GM12878 (cell line): ENCODE results near the gene LRRC56. TPM values are rescaled to one million over a fixed set of nuclear protein-coding genes. Genes with fewer than 3 reads are reported as not detected.

Experiments
- ATF7 ChIP-seq: fragments of 450-650 bp; IDR thresholded peaks from 2 replicates; pipeline ENCODE4 v1.6.1; 2016; ENCODE audit warnings: low read depth, mild to moderate bottlenecking
- BMI1 ChIP-seq: fragments of 450-650 bp; IDR thresholded peaks from 2 replicates; pipeline ENCODE4 v1.6.1; 2016; ENCODE audit warnings: mild to moderate bottlenecking, moderate library complexity, borderline replicate concordance
- CHD2 ChIP-seq: IDR thresholded peaks from 2 replicates; pipeline ENCODE4 v1.6.1; 2011; ENCODE audit warnings: low read depth, low read length, improper control_type of control experiment, borderline replicate concordance
- KDM1A ChIP-seq: fragments of 200-600 bp; sonication (generic); IDR thresholded peaks from 2 replicates; pipeline ENCODE4 v1.6.1; 2016; ENCODE audit warnings: borderline replicate concordance
- NBN ChIP-seq: fragments of 450-650 bp; IDR thresholded peaks from 2 replicates; pipeline ENCODE4 v1.6.1; 2016
- NFXL1 ChIP-seq: fragments of 450-650 bp; IDR thresholded peaks from 2 replicates; pipeline ENCODE4 v1.6.1; 2017; ENCODE audit warnings: antibody characterized with exemption, mild to moderate bottlenecking, borderline replicate concordance
- NKRF ChIP-seq: fragments of 450-650 bp; conservative IDR thresholded peaks from 2 replicates; pipeline ENCODE4 v1.6.1; 2017; ENCODE audit warnings: mild to moderate bottlenecking, moderate library complexity
- PML ChIP-seq: IDR thresholded peaks from 2 replicates; pipeline ENCODE4 v1.6.1; 2012; ENCODE audit warnings: low read length, inconsistent platforms
- POLR2AphosphoS2 ChIP-seq: IDR thresholded peaks from 2 replicates; pipeline ENCODE4 v1.6.1; 2011; ENCODE audit warnings: low read depth, mild to moderate bottlenecking, low read length, improper control_type of control experiment, moderate library complexity
- POLR2AphosphoS5 ChIP-seq: IDR thresholded peaks from 2 replicates; pipeline ENCODE4 v1.6.1; 2011; ENCODE audit warnings: mild to moderate bottlenecking, low read length, inconsistent platforms
- SIX5 ChIP-seq: IDR thresholded peaks from 2 replicates; pipeline ENCODE4 v1.6.1; 2011; ENCODE audit warnings: mild to moderate bottlenecking, low read depth, low read length, moderate library complexity; ENCODE audit not compliant: severe bottlenecking
- SMAD5 ChIP-seq: IDR thresholded peaks from 2 replicates; pipeline ENCODE4 v1.6.1; 2016; ENCODE audit warnings: antibody characterized with exemption, low read depth
- USF2 ChIP-seq: IDR thresholded peaks from 2 replicates; pipeline ENCODE4 v1.6.1; 2011; ENCODE audit warnings: low read depth, low read length, improper control_type of control experiment, borderline replicate concordance
- ZBED1 ChIP-seq: IDR thresholded peaks from 2 replicates; pipeline ENCODE4 v1.6.1; 2016; ENCODE audit warnings: borderline replicate concordance
- ZNF384 ChIP-seq: IDR thresholded peaks from 2 replicates; pipeline ENCODE4 v1.6.1; 2012; ENCODE audit warnings: low read depth, mild to moderate bottlenecking, low read length, improper control_type of control experiment, borderline replicate concordance
- ZNF622 ChIP-seq: fragments of 450-650 bp; IDR thresholded peaks from 2 replicates; pipeline ENCODE4 v1.6.1; 2017; ENCODE audit warnings: mild to moderate bottlenecking, inconsistent platforms
- polyA plus RNA-seq, 11 experiments: library from polyadenylated mRNA; depleted of rRNA in 4 of 11; unstranded in 6 of 11; stranded (reverse) in 5 of 11; fragments of >200 nt; fragmentation: Nextera tagmentation in 4 of 11; fragmentation: Illumina TruSeq in 1 of 11; extraction: Ambion mirVana in 4 of 11; extraction: Trizol in 1 of 11; gene quantifications; 1 replicate in 1 of 11; 2 replicates in 10 of 11; pipeline versions ENCODE4 v1.2.1 to v1.2.3, GENCODE V29; 2011 to 2016; ENCODE audit warnings: inconsistent platforms in 2 of 11, missing spikeins in 2 of 11, low read depth in 1 of 11
- total RNA-seq, 4 experiments: library from RNA; depleted of rRNA in 3 of 4; stranded (reverse); fragments of >200 nt in 3 of 4; fragmentation: Illumina TruSeq in 1 of 4; extraction: Trizol in 1 of 4; gene quantifications; 2 replicates each; pipeline versions ENCODE4 v1.2.1 to v1.2.3, GENCODE V29; 2013 to 2021
- TF ChIP-seq, protein P1 (sequence below): fragments of 150-350 bp; IDR thresholded peaks from 2 replicates; pipeline ENCODE4 v1.6.1; 2016; ENCODE audit warnings: low read depth, low read length
- TF ChIP-seq, protein P2 (sequence below): fragments of 450-650 bp; IDR thresholded peaks from 2 replicates; pipeline ENCODE4 v1.6.1; 2018; ENCODE audit warnings: mild to moderate bottlenecking, low read depth, moderate library complexity; ENCODE audit not compliant: partially characterized antibody
- TF ChIP-seq, protein P3 (sequence below): IDR thresholded peaks from 2 replicates; pipeline ENCODE4 v1.6.1; 2011; ENCODE audit warnings: borderline replicate concordance, low read depth, mild to moderate bottlenecking, moderate library complexity, mixed read lengths, low read length; ENCODE audit not compliant: insufficient read depth; ENCODE audit errors: extremely low read length

Gene LRRC56
- total and polyA plus RNA-seq, 10 of the 15 experiments (the other 5 are each of a cell fraction or from before 2014, with no cell fraction given), result 0.02 to 1.9 (median 0.75) TPM; not detected in 1

DNA sequence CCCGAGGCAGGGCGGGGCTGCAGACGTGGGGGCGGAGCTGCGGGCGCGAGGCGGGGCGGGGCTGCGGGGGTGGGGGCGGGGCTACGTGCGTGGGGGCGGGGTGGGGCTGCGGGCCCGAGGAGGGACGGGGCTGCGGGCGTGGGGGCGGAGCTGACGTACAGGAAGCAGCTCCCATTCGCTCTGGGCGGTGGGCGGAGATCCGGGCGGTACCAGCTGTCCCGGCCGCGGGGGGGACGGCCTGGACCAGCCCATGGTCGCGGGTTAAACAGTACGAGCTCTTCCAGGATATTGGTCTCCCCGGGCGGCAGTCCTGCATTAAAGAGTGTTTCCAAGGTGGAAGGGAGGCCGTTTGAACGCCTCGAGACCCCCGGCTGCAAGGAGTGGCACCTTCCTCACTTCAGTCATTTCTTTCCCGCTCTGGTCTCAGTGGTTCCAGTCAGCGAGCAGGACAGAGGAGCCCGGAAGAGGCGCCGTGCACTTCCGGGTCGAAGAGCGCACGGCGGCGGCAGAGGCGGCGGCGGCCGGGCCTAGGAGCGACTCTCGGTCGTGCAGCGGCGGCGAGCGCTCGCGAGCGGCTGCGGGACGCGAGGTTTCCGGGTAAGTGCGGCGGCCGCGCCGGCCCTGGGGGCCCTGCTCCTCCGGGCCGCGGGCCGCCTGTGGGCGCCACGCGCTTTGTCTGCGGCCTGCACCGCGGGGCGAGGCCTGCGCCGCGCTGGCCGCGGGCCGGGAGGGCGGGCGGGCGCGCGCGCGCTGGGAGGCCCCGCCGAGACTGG is 38.9 kb downstream of the LRRC56 start, which contains the start of gene PHRF1 (continued):
- TF ChIP-seq, protein P1, sequence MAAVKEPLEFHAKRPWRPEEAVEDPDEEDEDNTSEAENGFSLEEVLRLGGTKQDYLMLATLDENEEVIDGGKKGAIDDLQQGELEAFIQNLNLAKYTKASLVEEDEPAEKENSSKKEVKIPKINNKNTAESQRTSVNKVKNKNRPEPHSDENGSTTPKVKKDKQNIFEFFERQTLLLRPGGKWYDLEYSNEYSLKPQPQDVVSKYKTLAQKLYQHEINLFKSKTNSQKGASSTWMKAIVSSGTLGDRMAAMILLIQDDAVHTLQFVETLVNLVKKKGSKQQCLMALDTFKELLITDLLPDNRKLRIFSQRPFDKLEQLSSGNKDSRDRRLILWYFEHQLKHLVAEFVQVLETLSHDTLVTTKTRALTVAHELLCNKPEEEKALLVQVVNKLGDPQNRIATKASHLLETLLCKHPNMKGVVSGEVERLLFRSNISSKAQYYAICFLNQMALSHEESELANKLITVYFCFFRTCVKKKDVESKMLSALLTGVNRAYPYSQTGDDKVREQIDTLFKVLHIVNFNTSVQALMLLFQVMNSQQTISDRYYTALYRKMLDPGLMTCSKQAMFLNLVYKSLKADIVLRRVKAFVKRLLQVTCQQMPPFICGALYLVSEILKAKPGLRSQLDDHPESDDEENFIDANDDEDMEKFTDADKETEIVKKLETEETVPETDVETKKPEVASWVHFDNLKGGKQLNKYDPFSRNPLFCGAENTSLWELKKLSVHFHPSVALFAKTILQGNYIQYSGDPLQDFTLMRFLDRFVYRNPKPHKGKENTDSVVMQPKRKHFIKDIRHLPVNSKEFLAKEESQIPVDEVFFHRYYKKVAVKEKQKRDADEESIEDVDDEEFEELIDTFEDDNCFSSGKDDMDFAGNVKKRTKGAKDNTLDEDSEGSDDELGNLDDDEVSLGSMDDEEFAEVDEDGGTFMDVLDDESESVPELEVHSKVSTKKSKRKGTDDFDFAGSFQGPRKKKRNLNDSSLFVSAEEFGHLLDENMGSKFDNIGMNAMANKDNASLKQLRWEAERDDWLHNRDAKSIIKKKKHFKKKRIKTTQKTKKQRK, result no peak
- peak; percentile 93 for TF ChIP-seq POLR2AphosphoS5
- no peak for TF ChIP-seq POLR2AphosphoS2
- TF ChIP-seq BMI1, result no peak
- no peak for TF ChIP-seq ZBED1
- TF ChIP-seq USF2, result no peak
- TF ChIP-seq, protein P2, sequence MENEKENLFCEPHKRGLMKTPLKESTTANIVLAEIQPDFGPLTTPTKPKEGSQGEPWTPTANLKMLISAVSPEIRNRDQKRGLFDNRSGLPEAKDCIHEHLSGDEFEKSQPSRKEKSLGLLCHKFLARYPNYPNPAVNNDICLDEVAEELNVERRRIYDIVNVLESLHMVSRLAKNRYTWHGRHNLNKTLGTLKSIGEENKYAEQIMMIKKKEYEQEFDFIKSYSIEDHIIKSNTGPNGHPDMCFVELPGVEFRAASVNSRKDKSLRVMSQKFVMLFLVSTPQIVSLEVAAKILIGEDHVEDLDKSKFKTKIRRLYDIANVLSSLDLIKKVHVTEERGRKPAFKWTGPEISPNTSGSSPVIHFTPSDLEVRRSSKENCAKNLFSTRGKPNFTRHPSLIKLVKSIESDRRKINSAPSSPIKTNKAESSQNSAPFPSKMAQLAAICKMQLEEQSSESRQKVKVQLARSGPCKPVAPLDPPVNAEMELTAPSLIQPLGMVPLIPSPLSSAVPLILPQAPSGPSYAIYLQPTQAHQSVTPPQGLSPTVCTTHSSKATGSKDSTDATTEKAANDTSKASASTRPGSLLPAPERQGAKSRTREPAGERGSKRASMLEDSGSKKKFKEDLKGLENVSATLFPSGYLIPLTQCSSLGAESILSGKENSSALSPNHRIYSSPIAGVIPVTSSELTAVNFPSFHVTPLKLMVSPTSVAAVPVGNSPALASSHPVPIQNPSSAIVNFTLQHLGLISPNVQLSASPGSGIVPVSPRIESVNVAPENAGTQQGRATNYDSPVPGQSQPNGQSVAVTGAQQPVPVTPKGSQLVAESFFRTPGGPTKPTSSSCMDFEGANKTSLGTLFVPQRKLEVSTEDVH, result peak; percentile 94
- no peak for TF ChIP-seq PML
- peak; percentile 98 for TF ChIP-seq NBN
- peak; percentile 91 for TF ChIP-seq NKRF
- no peak for TF ChIP-seq ZNF384
- TF ChIP-seq CHD2, result peak; percentile 72
- peak; percentile 54; the same call in 1 of the 2 replicates for TF ChIP-seq SMAD5
- no peak for TF ChIP-seq KDM1A
- TF ChIP-seq, protein P3, sequence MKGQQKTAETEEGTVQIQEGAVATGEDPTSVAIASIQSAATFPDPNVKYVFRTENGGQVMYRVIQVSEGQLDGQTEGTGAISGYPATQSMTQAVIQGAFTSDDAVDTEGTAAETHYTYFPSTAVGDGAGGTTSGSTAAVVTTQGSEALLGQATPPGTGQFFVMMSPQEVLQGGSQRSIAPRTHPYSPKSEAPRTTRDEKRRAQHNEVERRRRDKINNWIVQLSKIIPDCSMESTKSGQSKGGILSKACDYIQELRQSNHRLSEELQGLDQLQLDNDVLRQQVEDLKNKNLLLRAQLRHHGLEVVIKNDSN, result no peak
- TF ChIP-seq ZNF622, result no peak
- peak; percentile 49 for TF ChIP-seq SIX5
- TF ChIP-seq ATF7, result peak; percentile 100
- TF ChIP-seq NFXL1, result no peak
